ENCODE results near the gene MID2.

DNA sequence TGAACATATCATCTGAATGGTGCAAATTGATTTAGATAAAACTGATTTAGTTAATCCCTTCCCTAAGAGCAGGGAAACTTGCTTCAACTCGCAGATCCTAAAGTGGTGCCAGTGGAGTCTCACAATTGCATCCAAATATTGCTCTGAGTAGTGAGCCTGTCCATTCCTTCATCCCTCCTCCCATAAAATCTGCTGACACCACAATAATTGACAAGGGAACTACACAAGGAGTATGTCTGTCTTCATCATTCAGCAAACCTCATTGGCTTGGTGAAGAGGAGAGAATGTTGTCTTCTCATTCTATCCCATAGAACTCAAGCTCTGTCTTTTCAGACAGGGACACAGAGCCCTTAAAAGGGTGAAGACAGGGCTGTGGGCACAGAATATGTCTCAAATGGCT is 4.2 kb downstream of the MID2 start:
- TF ChIP-seq, protein P1, sequence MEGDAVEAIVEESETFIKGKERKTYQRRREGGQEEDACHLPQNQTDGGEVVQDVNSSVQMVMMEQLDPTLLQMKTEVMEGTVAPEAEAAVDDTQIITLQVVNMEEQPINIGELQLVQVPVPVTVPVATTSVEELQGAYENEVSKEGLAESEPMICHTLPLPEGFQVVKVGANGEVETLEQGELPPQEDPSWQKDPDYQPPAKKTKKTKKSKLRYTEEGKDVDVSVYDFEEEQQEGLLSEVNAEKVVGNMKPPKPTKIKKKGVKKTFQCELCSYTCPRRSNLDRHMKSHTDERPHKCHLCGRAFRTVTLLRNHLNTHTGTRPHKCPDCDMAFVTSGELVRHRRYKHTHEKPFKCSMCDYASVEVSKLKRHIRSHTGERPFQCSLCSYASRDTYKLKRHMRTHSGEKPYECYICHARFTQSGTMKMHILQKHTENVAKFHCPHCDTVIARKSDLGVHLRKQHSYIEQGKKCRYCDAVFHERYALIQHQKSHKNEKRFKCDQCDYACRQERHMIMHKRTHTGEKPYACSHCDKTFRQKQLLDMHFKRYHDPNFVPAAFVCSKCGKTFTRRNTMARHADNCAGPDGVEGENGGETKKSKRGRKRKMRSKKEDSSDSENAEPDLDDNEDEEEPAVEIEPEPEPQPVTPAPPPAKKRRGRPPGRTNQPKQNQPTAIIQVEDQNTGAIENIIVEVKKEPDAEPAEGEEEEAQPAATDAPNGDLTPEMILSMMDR (IDR thresholded peaks at IDR 0.05): no peak
- TF ChIP-seq POLR2A (IDR thresholded peaks at IDR 0.05): no peak

Measured in testis (tissue), 2 donors.